Right lobe of liver (tissue), 4 donors: ENCODE data around the gene FAAP20.

Experiments
- CTCF ChIP-seq, 4 donors: fragments of 200-600 bp in 3 of 4; fragments of 450-650 bp in 1 of 4; IDR thresholded peaks; one replicate each; pipeline versions ENCODE4 v1.5.1 to v1.8.0; 2016 to 2022; ENCODE audit warnings: antibody characterized with exemption in 4 of 4, mild to moderate bottlenecking in 2 of 4
- POLR2A ChIP-seq: fragments of 450-650 bp; IDR thresholded peaks from one replicate; pipeline ENCODE4 v1.6.1; 2017; ENCODE audit warnings: antibody characterized with exemption, mild to moderate bottlenecking
- donor health status: DM: no; HTN: no; CAD: no.
- donor health status: DM: no; HTN: no; CAD: no.
- donor health status: DM: no; HTN: yes; CAD: no.

GRCh38 chr1:2190491-2190976 is 4.0 kb downstream of the FAAP20 start:
- TF ChIP-seq CTCF (IDR thresholded peaks at IDR 0.05) (no peak), POLR2A (no peak)
